GM21367 (cell line): ENCODE results near the gene PSORS1C2.

ENCODE experiments used
- ATAC-seq: cut with Tn5 transposase; IDR thresholded peaks from one replicate; pipeline ENCODE4 v1.9.1; 2021; ENCODE audit not compliant: unreplicated experiment

The PSORS1C2 gene

DNA sequence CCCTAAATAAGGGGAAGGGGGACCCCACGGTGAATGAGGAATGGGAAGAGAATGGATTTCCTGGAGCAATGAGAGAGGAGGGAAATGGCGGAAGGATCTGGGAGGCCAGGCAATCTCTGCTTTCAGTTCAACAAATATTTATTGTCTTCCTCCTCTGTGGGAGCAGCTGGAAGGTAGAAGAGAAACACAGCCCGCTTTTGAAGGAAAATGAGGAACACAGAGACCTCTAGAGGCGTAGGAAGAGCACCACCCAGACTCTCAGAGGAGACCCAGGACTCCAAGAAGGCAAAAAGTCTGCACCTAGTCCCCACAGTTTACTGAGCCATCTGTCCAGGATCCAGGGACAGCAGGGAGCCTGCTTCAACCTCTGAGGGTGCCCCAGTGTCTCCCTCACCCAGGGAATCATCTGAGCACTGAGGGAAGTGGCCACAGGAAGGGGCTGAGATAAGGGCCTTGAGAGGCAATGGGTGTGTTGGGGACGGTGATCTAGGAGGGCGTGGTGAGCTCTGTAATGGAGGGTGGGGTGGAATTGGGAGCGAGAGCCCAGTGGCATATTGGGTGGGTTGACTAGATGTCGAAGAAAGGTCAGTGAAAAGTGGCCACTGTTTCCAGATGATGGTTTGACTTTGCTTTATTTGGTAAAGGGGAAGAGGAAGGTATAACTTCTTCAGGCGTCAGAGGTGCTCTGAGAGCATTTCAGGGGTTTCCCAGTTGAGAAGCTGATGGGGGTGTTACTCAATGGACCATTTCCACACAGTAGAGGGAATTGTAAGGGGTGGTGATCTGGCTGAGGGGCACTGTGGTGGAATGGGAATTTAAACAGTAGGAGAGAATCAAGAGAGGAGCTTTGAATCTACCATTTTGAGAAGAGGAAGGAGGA is 23.7 kb downstream of the PSORS1C2 start:
- no peak for ATAC-seq

DNA sequence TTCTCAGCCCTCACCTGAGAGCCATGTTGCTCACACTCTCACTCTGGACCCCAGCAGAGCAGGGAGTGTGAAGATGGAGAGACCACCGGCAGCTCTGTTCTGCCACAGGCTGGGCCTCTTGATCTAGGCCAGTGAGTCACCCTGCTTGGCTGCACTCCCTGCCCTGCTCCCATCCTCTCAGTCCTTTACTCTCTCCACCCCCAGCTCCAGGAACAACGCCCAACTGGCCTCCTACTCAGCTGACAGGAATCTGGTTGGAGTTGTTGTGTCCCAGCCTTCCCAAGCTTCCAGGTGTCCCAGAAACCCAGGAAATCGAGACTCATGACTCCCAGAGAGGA is 24.4 kb downstream of the PSORS1C2 start, which contains the start of gene PSORS1C1:
TSS of gene PSORS1C1 (plus strand) at position 260 of the 338 bp plus-strand sequence. CDS start 14,833 bp downstream, outside the sequence.
- no peak for ATAC-seq

DNA sequence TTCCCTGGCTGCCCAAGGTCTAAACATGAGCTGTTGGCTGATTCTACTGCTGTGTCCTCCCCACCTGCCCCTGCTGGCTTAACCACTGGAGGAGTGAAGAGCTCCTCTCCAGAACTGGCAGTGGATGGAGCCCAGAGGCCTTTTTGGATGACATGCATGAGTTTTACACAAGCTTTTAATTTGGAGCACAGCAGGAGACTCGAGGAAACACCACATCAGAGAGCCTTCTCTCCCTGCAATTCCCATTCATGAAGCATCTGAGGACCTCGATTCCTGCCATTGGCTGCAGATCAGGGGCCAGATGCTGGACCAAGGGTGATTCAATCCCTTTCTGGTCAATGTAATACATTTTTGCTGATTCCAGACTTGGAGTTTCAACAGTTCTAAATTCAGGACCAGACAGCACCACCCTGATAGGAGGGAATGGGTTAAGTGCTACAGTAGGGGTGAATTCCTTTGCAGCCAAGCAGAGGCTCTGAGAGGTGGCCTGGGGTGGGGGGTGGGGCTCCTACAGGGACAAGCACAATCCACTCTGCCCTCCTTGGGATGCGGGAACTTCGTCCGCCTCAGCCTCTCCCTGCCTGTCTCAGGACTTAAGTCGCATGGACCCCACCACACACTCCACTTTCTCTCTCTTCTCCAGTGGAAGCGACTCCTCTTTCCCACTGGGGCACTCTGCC is 24.9 kb downstream of the PSORS1C2 start:
- no peak for ATAC-seq

DNA sequence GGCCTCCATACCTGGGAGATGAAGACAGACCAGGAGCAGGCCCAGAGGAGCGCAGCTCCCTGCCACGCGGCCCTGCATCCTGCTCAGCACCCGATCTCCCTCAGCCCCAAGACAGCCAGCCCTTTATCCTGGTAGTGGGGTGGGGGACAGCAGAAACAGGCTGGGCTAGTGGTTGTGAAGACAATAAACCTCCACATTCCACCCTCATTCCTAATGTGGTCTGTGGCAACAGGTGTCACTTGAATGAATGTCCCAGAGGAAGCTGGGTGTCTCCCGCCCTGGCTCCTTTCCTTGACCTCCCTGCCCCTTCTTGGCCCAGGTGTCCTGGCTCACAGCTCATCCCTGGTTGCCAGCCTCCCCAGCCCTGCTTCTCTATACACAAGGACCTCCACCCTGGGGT is 26.4 kb downstream of the PSORS1C2 start, which contains the start of gene C6orf15:
TSS of gene C6orf15 (minus strand) at position 98 of the 400 bp plus-strand sequence. CDS start at position 78, 20 bp downstream.
- ATAC-seq: no peak

DNA sequence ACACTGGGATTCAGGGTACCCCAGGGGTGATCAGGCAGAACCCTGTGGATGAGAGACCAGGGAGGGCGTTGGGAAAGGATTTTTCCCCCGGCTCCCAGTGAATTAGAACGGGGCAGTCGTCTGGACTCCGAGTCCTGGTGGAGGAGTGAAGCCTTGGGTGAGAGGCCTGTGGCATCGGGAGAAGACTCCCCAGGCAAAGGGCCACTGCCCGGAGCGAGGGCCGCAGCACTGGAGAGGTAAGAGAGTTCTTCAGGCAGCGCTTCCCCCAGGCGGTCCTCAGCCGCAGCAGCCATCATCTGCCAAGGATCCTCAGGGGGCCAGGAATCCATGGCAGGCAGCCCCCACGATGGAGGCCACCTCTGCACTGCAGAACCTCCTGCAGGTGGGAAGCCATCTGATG is 27.2 kb downstream of the PSORS1C2 start:
- no peak for ATAC-seq

DNA sequence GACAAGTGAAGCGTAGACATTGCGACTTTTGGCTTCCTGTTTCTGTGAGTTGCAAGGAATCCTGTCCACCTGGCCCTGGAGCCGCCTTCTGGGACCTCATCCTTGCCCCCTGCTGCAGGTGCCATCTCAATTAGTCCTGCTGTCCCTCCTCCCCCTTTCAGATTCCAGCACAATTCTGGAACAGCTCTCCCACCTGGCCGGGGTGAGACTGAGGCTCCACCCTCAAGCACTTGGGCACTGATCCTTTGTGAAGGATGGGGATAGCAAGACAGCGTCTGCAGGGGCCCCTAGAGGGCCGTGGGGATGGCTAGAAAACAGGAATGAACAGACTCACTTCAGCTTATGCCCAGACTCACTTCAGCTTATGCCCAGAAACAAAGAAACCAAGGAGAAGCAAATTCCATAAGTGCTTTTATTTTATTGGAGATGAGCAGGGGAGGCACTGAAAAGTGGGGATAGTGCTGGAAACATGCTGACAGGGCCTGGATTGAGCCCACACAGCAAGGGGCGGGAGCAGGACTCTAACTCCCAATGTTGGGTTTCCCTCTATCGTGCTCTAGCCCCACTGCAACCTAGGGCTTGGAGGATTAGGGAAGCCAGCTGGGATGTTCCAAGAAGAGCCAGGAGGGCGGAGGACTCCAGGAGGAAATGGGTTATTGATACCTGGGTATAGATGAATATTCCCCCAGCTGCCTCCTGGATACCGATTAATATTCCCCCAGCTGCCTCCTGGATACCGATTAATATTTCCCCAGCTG is 27.9 kb downstream of the PSORS1C2 start:
- no peak for ATAC-seq

DNA sequence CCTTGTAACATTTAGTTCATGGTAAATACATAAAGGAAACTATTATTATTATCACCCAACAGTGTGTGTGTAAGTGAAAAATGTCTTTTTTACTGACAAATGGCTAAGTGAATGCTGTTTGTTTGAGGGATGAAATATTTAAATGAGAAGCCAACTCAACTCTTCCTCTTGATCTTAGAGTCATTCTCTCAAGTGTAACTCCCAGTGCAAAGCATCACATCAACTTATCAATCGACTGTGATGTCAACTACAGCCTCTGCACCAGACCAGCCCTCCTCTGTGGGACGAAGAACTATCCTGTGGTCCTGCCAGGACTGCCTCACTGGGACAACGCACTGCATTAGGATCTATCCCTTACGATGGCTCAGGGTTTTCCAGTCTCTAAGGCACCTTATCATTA is 31.8 kb downstream of the PSORS1C2 start:
- no peak for ATAC-seq

DNA sequence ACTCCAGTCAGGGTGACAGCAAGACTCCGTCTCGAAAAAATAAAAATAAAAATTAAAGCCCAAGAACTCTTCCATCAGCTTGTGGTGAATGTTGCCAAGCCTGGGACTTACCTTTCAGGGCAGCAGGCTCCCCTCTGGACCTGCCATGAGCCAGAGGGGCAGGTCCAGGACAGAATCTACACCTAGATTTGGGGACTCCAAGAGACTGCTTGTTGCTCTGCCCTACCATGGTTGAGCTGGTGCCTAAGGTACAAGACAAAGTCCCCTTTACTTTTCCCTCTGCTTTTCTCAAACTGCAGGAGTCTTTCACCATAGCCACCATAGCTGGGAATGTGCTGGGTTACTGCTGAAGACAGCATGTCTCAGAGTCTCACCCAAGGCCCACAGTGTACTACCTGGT is 35.7 kb downstream of the PSORS1C2 start:
- no peak for ATAC-seq

DNA sequence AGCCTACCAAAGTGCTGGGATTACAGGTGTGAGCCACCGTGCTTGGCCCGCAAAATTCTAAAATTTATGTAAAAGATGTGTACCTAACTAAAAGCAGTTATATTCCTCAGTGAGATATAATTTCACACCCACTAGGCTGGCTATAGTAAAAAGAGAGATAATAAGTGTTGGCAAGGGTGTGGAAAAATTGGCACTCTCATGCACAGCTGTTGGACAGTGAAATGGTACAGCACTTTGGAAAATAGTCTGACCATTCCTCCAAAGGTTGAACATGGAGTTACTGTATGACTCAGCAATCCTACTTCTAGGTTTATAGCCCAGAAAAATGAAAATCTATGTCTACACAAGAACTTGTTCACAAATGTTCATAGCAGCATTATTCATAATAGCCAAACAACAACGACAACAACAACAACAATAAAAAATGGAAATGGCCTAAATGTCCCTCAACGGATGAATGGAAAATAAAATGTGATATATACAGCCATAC is 40.4 kb downstream of the PSORS1C2 start:
- ATAC-seq: no peak

DNA sequence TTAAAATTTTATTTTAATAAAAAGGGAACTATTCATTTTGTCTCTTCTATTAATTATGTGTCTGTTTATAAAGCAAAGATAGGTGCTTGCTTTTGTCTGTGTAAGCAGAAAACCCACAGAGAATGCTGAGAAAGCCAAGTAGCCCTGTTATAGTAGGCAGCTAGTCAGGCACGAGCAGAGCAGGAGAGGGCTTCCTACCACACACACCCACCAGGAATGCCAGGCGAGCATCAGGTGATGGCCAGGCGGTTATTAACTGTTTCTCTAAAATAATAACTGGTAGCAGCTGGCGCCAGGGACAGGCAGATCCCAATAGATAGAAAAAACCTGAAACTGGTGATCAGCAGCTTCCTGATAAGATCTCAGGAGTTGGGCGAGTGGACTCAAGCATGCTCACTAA is 42.2 kb downstream of the PSORS1C2 start:
- no peak for ATAC-seq

DNA sequence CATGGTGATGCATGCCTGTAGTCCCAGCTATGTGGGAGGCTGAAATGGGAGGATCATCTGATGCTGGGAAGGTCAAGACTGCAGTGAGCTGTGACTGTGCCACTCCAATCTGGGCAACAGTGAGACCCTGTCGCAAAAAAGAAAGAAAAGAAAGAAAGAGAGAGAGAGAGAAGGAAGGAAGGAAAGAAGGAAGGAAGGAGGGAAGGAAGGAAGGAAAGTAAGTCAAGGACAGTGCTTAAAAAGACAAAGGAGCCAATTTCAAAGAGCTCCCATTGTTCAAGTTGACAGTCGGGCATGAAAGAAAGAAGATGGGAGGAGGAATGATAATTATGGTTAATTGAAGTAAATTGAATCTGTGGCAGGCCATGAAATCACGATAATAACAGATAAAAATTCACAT is 42.7 kb downstream of the PSORS1C2 start:
- no peak for ATAC-seq

DNA sequence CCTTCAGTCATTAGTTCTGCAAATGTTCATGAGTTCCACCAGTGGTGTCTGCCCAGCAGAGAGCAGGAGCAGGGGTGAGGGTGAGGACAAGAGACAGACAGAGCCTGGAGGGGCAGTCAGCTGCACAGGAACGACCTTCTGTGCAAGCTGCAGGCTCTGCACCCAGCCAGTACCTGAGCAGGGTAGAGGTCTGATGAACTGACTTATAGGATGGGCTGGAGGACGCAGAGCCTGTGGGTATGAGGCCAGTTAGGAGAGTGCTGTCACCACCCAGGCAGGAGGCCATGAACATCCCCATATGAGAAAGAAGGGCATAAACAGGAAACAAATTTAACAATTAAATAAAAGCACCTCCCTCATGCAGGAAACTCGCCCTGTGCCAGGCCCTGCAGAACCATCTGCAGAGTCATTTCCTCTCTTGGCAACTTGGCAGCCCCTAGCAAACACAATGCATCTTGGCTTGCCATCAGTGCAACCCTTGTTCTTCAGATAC is 44.4 kb downstream of the PSORS1C2 start:
- no peak for ATAC-seq

DNA sequence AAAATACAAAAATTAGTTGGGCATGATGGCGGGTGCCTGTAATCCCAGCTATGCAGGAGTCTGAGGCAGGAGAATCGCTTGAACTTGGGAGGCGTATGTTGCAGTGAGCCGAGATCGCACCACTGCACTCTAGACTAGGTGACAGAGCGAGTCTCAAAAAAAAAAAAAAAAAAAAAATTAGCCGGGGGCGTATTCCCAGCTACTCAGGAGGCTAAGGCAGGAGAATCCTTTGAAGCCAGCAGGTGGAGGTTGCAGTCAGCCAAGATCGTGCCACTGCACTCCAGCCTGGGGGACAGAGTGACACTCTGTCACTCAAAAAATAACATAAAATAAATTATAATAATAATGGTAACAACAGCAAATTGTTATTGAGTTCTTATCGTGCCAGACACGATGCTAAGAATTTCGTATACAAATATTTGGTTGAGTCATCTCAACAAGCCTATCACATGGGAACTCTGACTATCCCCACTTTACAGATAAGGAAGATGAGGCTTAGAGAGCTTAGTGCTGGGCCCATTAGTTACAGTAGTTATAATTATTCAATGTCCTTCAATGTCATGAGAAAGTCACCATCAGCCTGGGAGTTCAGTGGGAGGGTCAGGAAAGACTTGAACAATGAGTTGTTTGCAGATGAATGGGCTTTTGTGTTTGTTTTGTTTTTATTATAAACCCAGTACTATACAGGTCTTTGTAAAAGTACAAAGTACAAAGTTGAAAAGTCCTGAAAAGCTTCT is 45.9 kb downstream of the PSORS1C2 start:
- ATAC-seq: no peak

DNA sequence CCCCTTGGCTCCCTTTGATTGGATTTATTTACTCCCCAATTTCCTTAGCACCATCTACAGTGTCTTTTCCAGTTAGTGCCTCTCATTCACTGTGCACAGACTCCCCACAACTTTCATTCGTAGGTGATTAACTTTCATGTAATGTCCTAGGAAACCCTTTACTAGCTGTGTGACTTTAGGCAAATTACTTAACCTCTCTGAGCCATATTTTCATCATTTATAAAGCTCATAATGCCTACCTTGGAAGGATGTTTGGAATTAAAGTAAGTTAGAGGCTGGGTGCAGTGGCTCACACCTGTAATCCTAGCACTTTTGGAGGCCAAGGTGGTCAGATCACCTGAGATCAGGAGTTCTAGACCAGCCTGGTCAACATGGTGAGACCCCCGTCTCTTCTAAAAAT is 46.6 kb downstream of the PSORS1C2 start:
- no peak for ATAC-seq

DNA sequence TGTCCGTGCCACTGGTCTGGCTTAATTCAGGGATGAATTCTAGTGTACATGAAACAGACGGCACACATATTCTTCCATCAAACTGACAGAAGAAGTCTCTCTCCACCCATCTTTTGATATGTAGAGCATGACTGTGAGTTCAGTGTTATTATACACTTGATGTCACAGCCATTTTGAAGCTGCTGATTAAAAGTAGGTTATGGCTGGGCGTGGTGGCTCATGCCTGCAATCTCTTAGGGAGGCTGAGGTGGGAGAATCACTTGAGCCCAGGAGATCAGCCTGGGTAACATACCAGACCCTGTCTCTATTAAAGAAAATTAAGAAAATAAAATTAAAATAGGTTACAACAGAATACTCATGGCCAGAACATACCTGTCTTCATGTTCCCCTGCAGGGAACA is 47.2 kb downstream of the PSORS1C2 start:
- ATAC-seq: no peak

DNA sequence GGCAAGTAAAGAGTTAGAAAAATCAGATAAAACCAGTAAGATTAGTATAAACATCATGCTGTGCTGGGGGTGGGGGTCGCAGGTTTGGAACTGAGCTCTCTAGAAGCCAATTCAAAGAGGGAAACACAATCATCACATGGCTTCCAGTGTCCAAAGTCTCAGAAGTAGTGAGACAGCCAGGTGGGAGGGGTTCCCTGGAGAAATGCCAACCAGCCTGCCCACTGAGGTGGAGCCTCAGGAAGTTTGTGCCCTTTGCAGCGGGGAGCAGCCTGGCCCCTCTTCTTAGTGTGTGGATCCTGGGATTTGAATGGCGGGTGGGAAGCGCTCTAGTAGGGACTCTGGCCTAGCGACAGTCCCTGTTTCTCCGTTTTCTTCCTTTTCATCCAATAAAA is 47.9 kb downstream of the PSORS1C2 start:
- no peak for ATAC-seq

DNA sequence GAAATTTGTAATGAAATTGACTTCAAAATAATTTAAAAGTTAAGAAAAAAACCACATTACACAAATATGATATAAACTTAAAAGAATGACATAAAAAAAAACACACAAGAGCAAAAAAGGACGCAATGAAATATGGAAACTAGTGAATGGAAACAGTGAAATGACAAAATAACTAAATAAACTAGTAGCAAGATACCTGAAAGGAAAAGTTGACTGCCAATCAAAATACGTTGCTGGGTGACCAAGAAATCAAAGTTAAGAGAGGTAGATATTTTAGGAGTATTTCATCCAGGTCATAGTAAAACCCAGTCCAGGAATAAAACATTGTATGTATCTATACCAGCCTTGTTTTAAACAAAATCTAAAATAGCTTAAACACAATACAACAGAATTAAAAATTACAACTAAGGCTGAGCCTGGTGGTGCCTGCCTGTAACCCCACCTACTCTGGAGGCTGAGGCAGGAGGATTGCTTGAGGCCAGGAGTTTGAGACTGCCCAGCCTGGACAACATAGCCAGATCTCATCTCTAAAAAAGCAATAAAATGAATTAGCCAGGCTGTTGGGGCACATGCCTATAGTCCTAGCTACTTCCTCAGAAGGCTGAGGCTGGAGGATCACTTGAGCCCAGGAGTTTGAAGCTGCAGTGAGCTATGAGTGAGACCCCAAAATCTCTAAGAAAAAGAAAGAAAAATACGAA is 48.4 kb downstream of the PSORS1C2 start:
- no peak for ATAC-seq
